Fibroblast of peridontal ligament (primary cell): ENCODE measurements around the gene HPS5.

Experiments used
- DNase-seq: peaks from one replicate; pipeline ENCODE4 v3.0.0-alpha.2; 2010; ENCODE audit errors: extremely low read depth

The HPS5 gene

GRCh38 chr11:18321578-18321968 lies 367 bp downstream of the HPS5 start:
- DNase-seq, result peak; percentile 13

DNA sequence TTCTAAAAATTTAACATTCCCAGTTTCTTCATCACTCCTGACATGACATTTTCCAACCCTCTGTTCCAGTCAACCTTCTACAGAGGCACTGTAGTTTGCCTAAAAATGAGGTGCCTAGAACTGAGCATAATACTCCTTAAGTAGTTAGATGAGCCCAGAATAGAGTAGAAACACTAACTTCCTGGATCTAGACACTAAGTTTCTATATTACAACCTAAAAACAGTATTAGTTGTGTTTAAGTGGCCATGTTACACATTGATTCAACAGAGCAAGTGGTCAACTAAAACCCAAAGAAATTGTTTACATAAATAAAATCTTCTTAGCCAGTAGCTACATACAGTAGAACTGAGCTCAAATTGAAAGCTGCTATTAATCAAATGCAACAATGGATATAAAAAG lies 1.3 kb downstream of the HPS5 start:
- no peak for DNase-seq

DNA sequence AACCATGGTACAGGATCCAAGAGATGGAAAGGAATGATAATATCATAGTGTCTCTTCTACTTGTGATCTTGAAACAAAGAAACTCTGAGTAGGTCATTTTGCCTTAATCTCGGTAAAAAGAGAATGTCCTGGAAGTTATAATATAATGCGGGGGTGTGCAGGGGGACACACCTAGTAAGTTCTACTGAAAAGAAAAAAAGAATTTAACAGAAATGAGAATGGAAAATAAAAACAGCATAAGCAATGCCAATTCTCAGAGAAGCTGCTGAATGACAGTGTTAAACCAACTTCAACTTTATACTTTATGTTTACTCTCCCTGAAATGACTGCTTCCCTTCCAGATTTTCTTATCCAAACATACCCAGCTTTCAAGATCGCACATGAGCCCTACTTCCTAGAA lies 2.0 kb downstream of the HPS5 start:
- DNase-seq, result no peak

GRCh38 chr11:18317551-18317950 lies 4.4 kb downstream of the HPS5 start:
- DNase-seq, result no peak

- DNase-seq, result no peak
Observed at GRCh38 chr11:18315893-18316292, 6.0 kb downstream of the HPS5 start.

GRCh38 chr11:18314784-18315523 lies 7.0 kb downstream of the HPS5 start:
- DNase-seq, result no peak

GRCh38 chr11:18313965-18314763 lies 7.8 kb downstream of the HPS5 start:
- no peak for DNase-seq

DNA sequence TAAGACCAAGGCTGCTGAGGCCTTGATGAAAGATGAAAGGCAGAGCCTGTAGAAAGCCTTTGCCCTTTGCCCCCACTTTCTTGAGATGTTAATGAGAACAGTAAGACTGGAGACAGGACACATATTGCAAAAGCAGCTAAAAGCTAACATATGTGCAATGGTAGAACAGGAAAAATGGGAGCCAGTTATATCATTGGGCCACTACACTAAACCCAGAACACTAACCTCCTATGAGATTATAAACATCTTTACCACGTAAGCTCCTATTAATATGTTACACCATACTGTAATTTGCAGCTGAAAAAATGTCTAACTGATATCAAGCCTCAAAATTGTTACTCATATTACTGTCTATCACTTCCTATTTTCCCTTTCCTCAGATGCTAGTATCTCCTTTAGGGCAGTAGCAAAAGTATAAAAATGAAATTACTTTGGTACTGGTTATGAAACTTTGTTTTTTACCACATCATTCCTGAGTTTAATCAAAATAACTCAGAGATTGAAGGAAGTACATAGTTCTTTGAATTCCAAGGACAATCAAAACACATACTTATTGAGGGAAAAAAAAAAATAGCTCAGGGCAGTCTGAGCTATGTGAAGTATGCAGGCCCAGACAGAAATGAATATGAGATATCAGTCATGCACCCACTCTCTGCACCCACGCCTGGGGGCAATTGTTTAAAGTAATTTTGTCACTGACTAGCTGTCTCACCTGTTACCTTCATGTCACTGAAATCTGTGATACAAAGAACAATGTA lies 9.1 kb downstream of the HPS5 start:
- peak; percentile 71 for DNase-seq

DNA sequence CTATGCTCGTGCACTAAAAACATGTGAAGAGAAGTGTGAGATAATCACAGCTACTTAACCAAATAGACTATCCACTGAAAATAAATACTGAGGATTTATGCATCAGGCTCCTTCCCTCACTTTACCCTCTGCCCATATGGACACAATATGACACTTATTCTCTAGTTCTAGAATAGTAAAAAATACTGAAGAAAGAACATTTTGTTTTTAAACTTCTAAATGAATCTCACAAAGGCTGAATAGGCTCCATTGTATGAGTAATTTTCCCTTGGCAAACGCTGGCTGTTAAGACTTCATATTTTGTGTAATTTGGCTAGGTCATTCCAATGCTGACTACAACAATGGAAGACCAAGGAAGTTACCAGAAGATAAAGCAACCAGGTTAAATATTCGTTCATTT lies 9.9 kb downstream of the HPS5 start:
- DNase-seq, result peak; percentile 51

DNA sequence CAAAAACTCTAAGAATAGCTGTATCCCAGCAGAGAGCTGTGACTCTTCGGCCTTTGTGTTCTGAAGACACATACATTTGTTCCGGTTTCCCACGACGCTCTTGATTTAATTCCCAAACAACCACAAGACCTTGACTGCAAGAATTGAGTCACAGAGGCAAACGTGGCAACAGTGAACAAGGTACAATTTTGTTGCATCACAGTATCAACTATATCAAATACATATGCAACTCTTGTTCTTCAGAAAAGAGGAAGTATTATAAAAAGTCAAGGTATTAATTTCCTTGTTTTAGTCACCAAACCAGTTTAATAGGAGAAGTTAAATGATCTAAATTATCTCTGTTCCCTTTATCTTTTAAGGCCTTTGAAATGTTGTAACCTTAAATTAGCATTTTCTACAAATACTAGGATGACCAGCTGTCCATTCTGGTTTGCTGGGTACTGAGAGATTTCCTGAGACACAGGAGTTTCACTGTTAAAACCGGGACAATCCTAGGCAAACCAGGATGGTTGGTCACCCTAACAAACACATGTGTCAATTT lies 11.1 kb downstream of the HPS5 start:
- no peak for DNase-seq

DNA sequence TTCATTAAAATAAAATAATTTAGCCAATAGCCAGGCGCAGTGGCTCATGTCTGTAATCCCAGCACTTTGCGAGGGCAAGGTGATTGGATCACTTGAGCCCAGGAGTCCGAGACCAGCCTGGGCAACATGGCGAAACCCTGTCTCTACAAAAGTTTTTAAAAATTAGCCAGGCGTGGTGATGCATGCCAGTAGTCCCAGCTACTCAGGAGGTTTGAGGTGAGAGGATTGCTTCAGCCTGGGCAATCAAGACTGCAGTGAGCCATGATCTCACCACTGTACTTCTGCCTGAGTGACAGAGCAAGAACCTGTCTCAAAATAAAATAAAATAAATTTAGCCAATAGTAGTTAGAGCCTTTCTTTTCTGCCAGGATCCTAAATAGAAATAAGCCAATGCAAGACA lies 12.2 kb downstream of the HPS5 start:
- DNase-seq, result no peak

DNA sequence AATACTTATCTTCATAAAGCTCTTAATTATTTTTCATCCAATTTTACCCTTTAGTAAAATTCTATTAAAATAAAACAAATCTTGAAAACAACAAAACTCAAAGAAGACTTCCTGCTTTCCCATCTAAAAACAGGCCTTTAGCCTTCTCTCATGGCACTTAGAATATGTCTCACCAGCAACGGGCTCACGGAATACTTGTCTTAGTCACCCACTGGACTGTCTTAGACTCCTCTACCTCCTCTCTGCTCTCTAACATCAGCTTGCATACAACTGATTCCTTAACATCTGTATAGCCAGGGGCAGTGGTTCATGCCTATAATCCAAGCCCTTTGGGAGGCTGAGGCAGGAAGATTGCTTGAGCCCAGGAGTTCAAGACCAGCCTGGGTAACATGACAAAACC lies 13.7 kb downstream of the HPS5 start:
- DNase-seq, result no peak

- no peak for DNase-seq
Observed at GRCh38 chr11:18307461-18308139, 14.3 kb downstream of the HPS5 start.

GRCh38 chr11:18304745-18305144 lies 17.2 kb downstream of the HPS5 start:
- DNase-seq, result no peak

GRCh38 chr11:18299721-18300120 lies 22.2 kb downstream of the HPS5 start:
- DNase-seq, result no peak

- DNase-seq, result no peak
Observed at GRCh38 chr11:18295316-18295715, 26.6 kb downstream of the HPS5 start.

DNA sequence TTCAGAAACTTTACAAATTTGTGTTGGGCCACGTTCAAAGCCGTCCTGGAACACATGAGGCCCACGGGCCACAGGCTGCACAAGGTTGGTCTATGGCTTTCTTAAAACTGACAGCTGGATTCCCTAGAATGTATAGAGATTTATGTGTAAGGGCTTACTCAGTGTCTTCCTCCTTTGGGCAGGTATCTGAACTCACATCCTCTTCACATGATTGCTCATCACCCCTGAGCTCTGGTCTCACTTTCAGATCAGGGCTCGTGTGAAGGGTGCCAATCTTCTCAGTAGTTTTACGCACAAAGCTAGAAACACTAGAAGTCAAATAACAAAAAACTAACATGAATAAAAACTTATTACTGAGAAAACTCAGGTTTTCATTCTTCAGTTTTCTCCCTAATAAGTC lies 27.1 kb downstream of the HPS5 start:
- DNase-seq, result no peak

- no peak for DNase-seq
Observed at GRCh38 chr11:18288911-18289310, 33.0 kb downstream of the HPS5 start.

DNA sequence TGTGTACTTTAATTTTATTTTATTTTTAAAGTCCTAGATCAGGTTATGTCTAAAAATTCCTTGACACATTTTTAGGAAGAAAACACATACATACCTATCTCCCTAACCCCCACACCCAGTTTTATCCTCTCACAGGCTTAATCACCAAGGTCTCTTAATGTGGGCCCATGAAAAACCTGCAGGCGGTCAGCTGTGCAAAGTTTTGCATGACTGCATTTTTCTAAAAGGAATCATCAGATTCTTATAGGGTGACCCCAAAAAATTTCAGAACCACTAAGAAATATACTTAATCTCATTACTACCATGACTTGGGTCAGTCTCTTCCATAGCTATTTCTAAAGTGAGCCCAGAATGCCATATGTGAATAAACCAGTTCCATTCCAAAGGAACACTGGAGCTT lies 36.1 kb downstream of the HPS5 start:
- no peak for DNase-seq

DNA sequence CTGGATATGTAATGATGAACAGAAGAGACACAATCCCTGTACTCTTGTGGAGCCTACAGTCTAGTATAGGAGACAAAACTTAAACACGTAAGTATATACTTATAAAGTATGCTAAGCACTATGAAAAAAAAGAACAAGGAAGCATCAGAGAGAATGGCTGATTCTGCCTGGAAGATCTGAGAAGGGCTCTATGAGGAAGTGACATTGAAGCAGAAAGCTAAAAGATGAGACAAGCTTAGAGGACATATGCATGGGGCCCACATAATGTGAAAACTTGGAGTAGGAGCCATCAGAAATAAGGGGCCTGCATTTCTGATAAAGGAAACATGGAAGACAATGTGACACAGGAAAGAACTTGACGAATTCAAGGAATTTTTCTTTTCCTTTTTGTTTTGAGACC lies 39.3 kb downstream of the HPS5 start:
- no peak for DNase-seq

- DNase-seq, result no peak
Observed at GRCh38 chr11:18280438-18281045, 41.4 kb downstream of the HPS5 start.
